Activated B cell treated with CpG ODN at 0.5 μM for 24 hours (primary cell): ENCODE data around the gene MYD88. TPM values are rescaled to one million over a fixed set of nuclear protein-coding genes. Genes with fewer than 3 reads are reported as not detected.

ENCODE experiments used
- ATAC-seq: fragments of 200-7000 bp; cut with Tn5 transposase; one replicate; pipeline ENCODE4 v1.10.0; 2021; ENCODE audit warnings: low read depth, mild to moderate bottlenecking, moderate library complexity
- CTCF ChIA-PET: fragments of 350-600 bp; sonication (Branson Sonifier 250); formaldehyde crosslinking; loops from one replicate; lab custom pipeline; 2021; ENCODE audit warnings: antibody characterized with exemption; lab: Charles Lee
- POLR2A ChIA-PET: fragments of 350-600 bp; sonication (Branson Sonifier 250); formaldehyde crosslinking; loops from one replicate; lab custom pipeline; 2021; ENCODE audit warnings: antibody characterized with exemption; lab: Charles Lee
- DNase-seq: peaks from one replicate; pipeline ENCODE4 v3.0.0; 2022
- H3K27ac Mint-ChIP-seq: one replicate; pipeline ENCODE4 v1.8.0; 2020; ENCODE audit warnings: mixed read lengths
- H3K27me3 Mint-ChIP-seq: one replicate; pipeline ENCODE4 v1.8.0; 2021; ENCODE audit warnings: mixed read lengths
- H3K36me3 Mint-ChIP-seq: one replicate; pipeline ENCODE4 v1.8.0; 2021; ENCODE audit warnings: low read depth, mixed read lengths
- H3K4me1 Mint-ChIP-seq: one replicate; pipeline ENCODE4 v1.8.0; 2021; ENCODE audit warnings: mixed read lengths
- H3K4me3 Mint-ChIP-seq: one replicate; pipeline ENCODE4 v1.8.0; 2020; ENCODE audit warnings: mild to moderate bottlenecking, mixed read lengths
- H3K9me3 Mint-ChIP-seq: one replicate; pipeline ENCODE4 v1.8.0; 2020; ENCODE audit warnings: mixed read lengths
- CTCF ChIP-seq: fragments of 200-600 bp; IDR thresholded peaks from one replicate; pipeline ENCODE4 v1.8.0; 2022; ENCODE audit warnings: antibody characterized with exemption, mild to moderate bottlenecking
- intact Hi-C: fragments of 100-400 bp; cut with micrococcal nuclease; formaldehyde crosslinking; loops from one replicate; pipeline ENCODE4 v1.15.1; 2024
- total RNA-seq: library from RNA; stranded (reverse); gene quantifications from 2 replicates; pipeline ENCODE4 v1.2.3, GENCODE V29; 2022

Gene MYD88
- total RNA-seq, 1 donor from 2014 or later = 62.7 TPM

DNA sequence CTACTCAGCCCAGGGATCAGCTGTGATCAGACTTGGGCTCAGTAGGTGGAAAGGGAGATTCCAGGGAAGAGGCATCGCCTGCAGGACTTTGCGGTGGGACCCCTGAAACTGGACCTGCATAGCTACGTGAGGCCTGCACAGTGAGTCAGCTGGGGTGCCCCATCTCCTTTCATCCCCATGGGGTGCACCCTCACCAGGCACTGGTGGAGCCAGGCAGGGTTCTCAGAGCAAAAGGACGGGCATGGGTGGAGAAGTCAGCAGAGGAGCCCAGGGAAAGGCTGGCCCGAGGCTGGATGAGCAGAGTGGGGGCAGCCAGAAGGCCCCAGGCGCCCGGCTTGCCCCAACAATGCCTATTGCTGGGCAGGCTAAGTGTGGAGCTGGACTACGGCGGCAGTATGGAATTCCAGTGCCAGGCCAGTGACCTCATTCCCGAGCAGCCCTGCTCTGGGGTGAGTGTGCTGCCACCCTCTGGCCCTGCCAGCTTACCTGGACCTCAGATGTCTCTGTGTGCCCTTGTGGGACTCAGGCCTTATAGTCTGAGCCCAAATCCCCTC, 21.2 kb upstream of the MYD88 start:
- CTCF ChIA-PET = interaction anchor here (0.7 to 3.9 kb wide), 6 partner anchors 123 to 363 kb away, joined by 3 to 32 read pairs (median 8); partner anchors contain the start of gene XYLB
- peaks cover 25% of the 10 kb centered on the region for H3K36me3 Mint-ChIP-seq
- POLR2A ChIA-PET = interaction anchor here (1.3 kb wide), 1 partner anchor 20 kb away, joined by 3 read pairs; the partner anchor contains the start of gene ACAA1
- no peaks in the 10 kb centered on the region for H3K27me3 Mint-ChIP-seq
- H3K27ac Mint-ChIP-seq = no peak overlapping the region
- H3K4me3 Mint-ChIP-seq = no peak overlapping the region
- DNase-seq (no peak), ATAC-seq (no peak)
- no peaks in the 10 kb centered on the region for H3K9me3 Mint-ChIP-seq
- TF ChIP-seq CTCF = no peak
- H3K4me1 Mint-ChIP-seq = peaks cover 16% of the 10 kb centered on the region
- intact Hi-C loops = loop anchor here (5.0 kb wide), 1 partner anchor 110 kb away; no protein-coding TSS in a partner anchor

- peaks cover 16% of the 10 kb centered on the region for H3K4me1 Mint-ChIP-seq
- H3K36me3 Mint-ChIP-seq = peaks cover 32% of the 10 kb centered on the region
- intact Hi-C loops = loop anchor here (1.0 to 5.0 kb wide), 5 partner anchors 109 to 362 kb away; partner anchors contain the start of gene XYLB
These were observed 20.6 kb upstream of the MYD88 start for GRCh38 chr3:38117748-38118420.

DNA sequence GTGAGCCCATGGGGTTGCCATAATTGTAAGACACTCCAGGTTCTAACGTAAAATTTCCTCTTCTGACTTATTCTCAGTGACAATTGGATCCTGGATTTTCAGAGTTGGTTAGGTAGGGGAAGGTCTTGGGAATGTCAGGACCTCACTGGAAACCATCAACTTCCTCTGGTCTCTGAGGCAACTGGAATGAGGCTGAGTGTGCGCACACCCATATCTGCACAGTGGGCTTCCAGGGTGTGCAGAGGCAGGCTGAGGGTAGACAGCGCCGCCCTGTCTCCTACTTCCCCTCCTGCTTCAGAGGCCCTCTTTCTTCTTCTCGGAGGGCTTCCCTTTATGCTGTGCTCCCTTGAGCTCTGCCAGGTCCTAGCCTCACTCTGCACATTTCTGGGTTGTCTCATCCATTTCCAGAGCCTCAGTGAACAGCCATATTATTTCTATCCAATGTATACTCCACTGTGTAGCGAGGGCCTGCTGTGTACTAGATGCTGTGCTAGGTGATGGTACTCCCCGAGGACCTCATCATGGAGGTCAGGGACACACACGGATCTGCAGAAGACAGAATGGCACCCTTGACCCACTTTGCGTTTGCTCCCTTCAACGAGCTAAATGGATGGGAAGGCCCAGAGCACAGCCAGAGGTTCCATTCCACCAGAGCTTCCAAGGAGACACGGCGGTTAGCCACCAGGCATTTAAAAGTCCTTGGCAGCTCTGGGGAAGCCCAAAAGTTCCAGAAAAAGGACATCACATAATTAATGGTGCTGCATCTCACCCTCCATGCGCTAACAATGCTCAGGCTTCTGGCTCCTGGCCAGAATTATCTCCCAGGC, 19.8 kb upstream of the MYD88 start:
- H3K36me3 Mint-ChIP-seq = peaks cover 37% of the 10 kb centered on the region
- H3K4me3 Mint-ChIP-seq = no peak overlapping the region
- no peaks in the 10 kb centered on the region for H3K9me3 Mint-ChIP-seq
- H3K27me3 Mint-ChIP-seq = no peaks in the 10 kb centered on the region
- no peak for DNase-seq
- TF ChIP-seq CTCF = no peak
- CTCF ChIA-PET = interaction anchor here (0.7 to 3.9 kb wide), 8 partner anchors 129 to 362 kb away, joined by 3 to 32 read pairs (median 6); partner anchors contain the start of gene XYLB
- H3K4me1 Mint-ChIP-seq = peaks cover 16% of the 10 kb centered on the region
- POLR2A ChIA-PET = interaction anchor here (0.5 to 0.7 kb wide), 2 partner anchors 58 to 179 kb away, joined by 3 read pairs; no protein-coding TSS in a partner anchor
- no peak overlapping the region for H3K27ac Mint-ChIP-seq
- intact Hi-C loops = loop anchor here (1.0 to 5.0 kb wide), 5 partner anchors 109 to 362 kb away; partner anchors contain the start of gene XYLB
- ATAC-seq = no peak

More at GRCh38 chr3:38117748-38118420, 20.6 kb upstream of the MYD88 start:
- no peak for TF ChIP-seq CTCF
- ChIA-PET POLR2A (interaction anchor here (0.7 to 1.3 kb wide), 2 partner anchors 19 to 180 kb away, joined by 3 read pairs; partner anchors contain the start of gene ACAA1), CTCF (interaction anchor here (0.7 to 3.9 kb wide), 8 partner anchors 122 to 363 kb away, joined by 3 to 32 read pairs (median 7); partner anchors contain the start of gene XYLB)
- Mint-ChIP-seq H3K27me3 (no peaks in the 10 kb centered on the region), H3K27ac (no peak overlapping the region), H3K4me3 (no peak overlapping the region), H3K9me3 (no peaks in the 10 kb centered on the region)
- ATAC-seq (peak; percentile 88), DNase-seq (peak; percentile 58)

- Mint-ChIP-seq H3K27me3 (no peaks in the 10 kb centered on the region), H3K27ac (no peak overlapping the region), H3K4me1 (peaks cover 16% of the 10 kb centered on the region), H3K36me3 (peaks cover 43% of the 10 kb centered on the region), H3K9me3 (no peaks in the 10 kb centered on the region), H3K4me3 (no peak overlapping the region)
- no peak for ATAC-seq
- POLR2A ChIA-PET = interaction anchor here (0.5 kb wide), 1 partner anchor 58 kb away, joined by 3 read pairs; no protein-coding TSS in a partner anchor
- DNase-seq = no peak
- intact Hi-C loops = loop anchor here (2.0 to 5.0 kb wide), 2 partner anchors 108 to 228 kb away; partner anchors contain the start of gene XYLB
- CTCF ChIA-PET = interaction anchor here (0.7 to 3.9 kb wide), 5 partner anchors 128 to 361 kb away, joined by 3 to 32 read pairs (median 4); no protein-coding TSS in a partner anchor
- TF ChIP-seq CTCF = no peak
These were observed 19.3 kb upstream of the MYD88 start for GRCh38 chr3:38119248-38119544.
